HL-60 (cell line): ENCODE data around the gene URGCP.

Source experiments
- TF ChIP-seq, protein P1 (sequence below): IDR thresholded peaks from one replicate; pipeline ENCODE4 v1.5.1; 2011; ENCODE audit warnings: low read length, control low read depth, inconsistent platforms; ENCODE audit not compliant: insufficient read depth
- TF ChIP-seq, protein P2 (sequence below): IDR thresholded peaks from 2 replicates; pipeline ENCODE4 v1.6.1; 2012; ENCODE audit warnings: low read depth; ENCODE audit not compliant: insufficient replicate concordance

DNA sequence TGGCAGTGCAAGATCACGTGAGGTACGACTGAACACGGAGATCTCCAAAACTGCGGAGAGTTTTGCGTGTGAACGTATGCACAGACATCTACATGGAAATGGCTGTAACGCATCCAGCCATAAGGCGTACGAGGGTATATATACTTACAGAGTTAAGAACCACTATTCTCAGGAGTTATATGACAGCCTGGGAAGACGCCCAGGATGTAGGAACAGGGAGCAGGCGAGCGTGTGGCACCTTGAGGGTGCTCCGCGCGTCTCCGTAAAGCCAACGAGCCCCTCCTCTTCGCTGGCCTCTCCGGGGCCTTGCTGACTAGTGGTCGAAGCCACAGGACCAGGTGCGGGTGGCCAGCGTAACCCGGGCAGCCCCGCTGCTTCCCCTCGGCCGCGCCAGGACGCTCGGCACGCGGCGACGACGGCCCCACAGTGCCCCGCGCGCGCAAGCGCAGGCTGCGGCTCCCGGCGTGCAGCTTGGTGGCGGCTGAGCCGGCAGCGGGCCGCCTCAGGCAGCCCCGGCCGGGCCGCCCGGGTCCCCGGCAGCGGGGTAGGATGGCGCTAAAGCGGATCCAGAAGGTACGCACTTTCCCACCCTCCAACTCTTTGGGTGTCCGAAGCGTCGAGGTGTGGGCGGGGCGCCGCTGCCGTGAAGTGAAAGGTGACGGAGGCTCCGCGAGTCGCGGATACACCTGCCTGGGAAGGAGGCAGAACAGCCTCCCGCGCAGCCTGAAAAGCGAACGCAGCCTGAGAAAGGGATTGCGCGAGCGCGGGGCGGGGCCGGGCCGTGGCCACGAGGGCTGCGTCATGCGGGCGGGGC is 19.8 kb upstream of the URGCP start, which contains the start of gene UBE2D4:
- TF ChIP-seq, protein P1, sequence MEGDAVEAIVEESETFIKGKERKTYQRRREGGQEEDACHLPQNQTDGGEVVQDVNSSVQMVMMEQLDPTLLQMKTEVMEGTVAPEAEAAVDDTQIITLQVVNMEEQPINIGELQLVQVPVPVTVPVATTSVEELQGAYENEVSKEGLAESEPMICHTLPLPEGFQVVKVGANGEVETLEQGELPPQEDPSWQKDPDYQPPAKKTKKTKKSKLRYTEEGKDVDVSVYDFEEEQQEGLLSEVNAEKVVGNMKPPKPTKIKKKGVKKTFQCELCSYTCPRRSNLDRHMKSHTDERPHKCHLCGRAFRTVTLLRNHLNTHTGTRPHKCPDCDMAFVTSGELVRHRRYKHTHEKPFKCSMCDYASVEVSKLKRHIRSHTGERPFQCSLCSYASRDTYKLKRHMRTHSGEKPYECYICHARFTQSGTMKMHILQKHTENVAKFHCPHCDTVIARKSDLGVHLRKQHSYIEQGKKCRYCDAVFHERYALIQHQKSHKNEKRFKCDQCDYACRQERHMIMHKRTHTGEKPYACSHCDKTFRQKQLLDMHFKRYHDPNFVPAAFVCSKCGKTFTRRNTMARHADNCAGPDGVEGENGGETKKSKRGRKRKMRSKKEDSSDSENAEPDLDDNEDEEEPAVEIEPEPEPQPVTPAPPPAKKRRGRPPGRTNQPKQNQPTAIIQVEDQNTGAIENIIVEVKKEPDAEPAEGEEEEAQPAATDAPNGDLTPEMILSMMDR = no peak
- TF ChIP-seq, protein P2, sequence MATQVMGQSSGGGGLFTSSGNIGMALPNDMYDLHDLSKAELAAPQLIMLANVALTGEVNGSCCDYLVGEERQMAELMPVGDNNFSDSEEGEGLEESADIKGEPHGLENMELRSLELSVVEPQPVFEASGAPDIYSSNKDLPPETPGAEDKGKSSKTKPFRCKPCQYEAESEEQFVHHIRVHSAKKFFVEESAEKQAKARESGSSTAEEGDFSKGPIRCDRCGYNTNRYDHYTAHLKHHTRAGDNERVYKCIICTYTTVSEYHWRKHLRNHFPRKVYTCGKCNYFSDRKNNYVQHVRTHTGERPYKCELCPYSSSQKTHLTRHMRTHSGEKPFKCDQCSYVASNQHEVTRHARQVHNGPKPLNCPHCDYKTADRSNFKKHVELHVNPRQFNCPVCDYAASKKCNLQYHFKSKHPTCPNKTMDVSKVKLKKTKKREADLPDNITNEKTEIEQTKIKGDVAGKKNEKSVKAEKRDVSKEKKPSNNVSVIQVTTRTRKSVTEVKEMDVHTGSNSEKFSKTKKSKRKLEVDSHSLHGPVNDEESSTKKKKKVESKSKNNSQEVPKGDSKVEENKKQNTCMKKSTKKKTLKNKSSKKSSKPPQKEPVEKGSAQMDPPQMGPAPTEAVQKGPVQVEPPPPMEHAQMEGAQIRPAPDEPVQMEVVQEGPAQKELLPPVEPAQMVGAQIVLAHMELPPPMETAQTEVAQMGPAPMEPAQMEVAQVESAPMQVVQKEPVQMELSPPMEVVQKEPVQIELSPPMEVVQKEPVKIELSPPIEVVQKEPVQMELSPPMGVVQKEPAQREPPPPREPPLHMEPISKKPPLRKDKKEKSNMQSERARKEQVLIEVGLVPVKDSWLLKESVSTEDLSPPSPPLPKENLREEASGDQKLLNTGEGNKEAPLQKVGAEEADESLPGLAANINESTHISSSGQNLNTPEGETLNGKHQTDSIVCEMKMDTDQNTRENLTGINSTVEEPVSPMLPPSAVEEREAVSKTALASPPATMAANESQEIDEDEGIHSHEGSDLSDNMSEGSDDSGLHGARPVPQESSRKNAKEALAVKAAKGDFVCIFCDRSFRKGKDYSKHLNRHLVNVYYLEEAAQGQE = no peak
